ENCODE data around the gene FBXL14. TPM values are rescaled to one million over a fixed set of nuclear protein-coding genes. Genes with fewer than 3 reads are reported as not detected.

FBXL14 gene, protein sequence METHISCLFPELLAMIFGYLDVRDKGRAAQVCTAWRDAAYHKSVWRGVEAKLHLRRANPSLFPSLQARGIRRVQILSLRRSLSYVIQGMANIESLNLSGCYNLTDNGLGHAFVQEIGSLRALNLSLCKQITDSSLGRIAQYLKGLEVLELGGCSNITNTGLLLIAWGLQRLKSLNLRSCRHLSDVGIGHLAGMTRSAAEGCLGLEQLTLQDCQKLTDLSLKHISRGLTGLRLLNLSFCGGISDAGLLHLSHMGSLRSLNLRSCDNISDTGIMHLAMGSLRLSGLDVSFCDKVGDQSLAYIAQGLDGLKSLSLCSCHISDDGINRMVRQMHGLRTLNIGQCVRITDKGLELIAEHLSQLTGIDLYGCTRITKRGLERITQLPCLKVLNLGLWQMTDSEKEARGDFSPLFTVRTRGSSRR
- 10 to 100 TPM in 3 of 4 donors, 1 to 10 TPM in 1; 1.5 to 17.4 (median 13.5) TPM for total RNA-seq

DNA sequence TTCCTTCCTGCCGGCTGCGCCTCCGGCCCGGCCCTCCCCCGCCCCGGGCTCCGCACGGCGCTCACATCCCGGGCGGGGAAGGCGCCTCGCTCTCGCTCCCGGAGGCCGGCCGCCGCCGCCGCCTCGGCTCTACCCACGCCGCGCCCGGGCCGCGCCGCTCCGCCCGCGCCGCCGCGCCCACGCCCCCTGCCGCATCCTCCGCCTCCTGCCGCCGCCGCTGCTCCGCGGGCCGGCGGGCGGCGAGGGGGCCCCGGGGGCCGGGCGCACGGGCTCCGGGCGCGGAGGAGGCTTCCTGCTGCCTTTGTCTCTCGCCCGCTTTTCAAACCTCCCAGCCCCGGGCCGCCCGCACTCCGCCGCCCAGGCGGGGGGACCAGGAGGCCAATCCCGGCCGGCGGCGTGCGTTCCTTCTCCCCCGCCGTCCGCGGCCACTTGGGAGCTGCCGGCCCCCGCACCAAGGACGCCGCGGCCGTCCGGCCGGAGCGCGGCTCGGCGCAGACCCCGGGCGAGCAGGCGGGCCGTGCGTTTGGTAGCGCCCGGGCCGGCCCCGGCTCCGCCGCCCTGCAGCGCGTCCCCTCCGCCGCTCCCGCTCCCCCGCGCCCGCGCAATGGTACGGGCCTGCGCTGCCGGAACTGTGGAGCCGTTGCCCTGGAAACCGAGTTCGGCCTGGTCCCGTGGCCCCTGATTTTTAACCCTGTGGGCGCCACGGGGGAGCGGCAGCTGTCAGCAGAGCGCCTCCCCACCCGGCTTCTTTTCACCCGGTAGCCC is at the start of gene FBXL14:
TSS of gene FBXL14 (minus strand) at position 321 of the 765 bp plus-strand sequence. CDS start 515 bp downstream, outside the sequence.
- Histone ChIP-seq H3K27me3 (no peaks in the 10 kb centered on the region), H3K9me3 (no peaks in the 10 kb centered on the region), H3K4me3 (peak within 1 kb of the TSS; percentile 67 to 91), H3K36me3 (no peaks in the 10 kb centered on the region), H3K4me1 (peaks cover 6 to 8% of the 10 kb centered on the region in 2 donors), H3K27ac (peak within 1 kb of the TSS; percentile 86 to 99)
- TF ChIP-seq, protein P1, sequence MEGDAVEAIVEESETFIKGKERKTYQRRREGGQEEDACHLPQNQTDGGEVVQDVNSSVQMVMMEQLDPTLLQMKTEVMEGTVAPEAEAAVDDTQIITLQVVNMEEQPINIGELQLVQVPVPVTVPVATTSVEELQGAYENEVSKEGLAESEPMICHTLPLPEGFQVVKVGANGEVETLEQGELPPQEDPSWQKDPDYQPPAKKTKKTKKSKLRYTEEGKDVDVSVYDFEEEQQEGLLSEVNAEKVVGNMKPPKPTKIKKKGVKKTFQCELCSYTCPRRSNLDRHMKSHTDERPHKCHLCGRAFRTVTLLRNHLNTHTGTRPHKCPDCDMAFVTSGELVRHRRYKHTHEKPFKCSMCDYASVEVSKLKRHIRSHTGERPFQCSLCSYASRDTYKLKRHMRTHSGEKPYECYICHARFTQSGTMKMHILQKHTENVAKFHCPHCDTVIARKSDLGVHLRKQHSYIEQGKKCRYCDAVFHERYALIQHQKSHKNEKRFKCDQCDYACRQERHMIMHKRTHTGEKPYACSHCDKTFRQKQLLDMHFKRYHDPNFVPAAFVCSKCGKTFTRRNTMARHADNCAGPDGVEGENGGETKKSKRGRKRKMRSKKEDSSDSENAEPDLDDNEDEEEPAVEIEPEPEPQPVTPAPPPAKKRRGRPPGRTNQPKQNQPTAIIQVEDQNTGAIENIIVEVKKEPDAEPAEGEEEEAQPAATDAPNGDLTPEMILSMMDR (IDR thresholded peaks at IDR 0.05) = peak in 1 of 4 experiments; percentile 20
- TF ChIP-seq POLR2A (IDR thresholded peaks at IDR 0.05) = peak; percentile 61 to 65
- intact Hi-C loops (cut with DNase I; ENCODE audit: low total_unique reads) = no loop called here
- DNase-seq = peak; percentile 89 to 90

DNA sequence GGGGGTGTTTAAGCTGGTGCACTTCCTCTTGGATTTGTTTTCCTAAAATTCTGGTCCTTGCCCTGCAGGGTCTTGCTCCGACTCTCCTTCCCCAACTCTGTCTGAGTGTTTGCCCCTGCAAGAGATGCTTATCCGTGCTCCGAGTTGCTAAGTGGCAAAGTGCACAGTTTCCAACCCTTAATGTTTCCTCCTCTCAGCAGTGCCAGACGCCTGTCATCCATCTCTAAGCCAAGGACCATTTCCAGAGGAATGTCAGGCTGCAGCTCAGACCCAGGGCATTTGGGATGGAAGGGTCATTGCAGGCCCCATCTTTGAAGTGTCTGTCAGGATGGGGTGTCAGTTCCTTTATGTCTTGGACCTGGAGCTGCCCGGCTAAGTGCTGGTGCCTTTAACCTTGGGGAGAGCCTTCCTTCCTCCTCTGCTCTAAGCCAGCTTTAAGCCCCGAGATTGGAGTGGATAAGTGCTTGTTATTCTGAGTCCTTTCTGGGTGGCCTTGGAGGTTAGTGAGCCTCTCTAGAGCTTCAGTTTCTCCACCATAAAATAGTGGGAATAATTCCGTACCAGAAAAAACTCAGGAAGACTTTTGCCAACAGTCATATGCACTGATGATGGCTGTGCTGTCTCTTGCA is 49.6 kb upstream of the FBXL14 start:
- Histone ChIP-seq H3K9me3 (no peaks in the 10 kb centered on the region), H3K27ac (no peak overlapping the region), H3K36me3 (no peaks in the 10 kb centered on the region), H3K27me3 (no peaks in the 10 kb centered on the region), H3K4me3 (no peak overlapping the region), H3K4me1 (no peaks in the 10 kb centered on the region)
- intact Hi-C loops (cut with DNase I; ENCODE audit: low total_unique reads) = no loop called here
- no peak for DNase-seq
- TF ChIP-seq, protein P1 (IDR thresholded peaks at IDR 0.05) = no peak
- no peak for TF ChIP-seq POLR2A (IDR thresholded peaks at IDR 0.05)

DNA sequence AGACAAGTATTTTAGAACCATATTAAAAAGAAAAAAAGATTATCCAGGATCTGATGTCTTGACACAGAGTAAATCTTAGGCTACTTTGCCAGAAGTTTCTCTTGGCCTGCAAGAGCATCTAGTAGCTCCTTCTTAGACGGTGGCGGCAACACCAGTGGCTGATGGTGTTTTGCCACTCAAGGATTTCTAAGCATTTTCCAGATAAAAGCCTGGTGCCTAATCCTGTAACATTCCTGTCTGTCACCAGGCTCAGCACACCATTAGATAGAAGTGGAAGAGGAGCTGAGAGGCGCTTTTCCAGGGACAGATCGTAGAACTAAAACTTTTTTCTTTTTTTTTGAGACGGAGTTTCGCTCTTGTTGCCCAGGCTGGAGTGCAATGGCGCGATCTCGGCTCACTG is 48.7 kb upstream of the FBXL14 start:
- H3K27ac ChIP-seq = no peak overlapping the region
- H3K36me3 ChIP-seq = no peaks in the 10 kb centered on the region
- no peaks in the 10 kb centered on the region for H3K27me3 ChIP-seq
- no peaks in the 10 kb centered on the region for H3K9me3 ChIP-seq
- H3K4me1 ChIP-seq = no peaks in the 10 kb centered on the region
- DNase-seq = no peak
- H3K4me3 ChIP-seq = no peak overlapping the region
- TF ChIP-seq, protein P1 (IDR thresholded peaks at IDR 0.05) = no peak
- TF ChIP-seq POLR2A (IDR thresholded peaks at IDR 0.05) = no peak
- intact Hi-C loops (cut with DNase I; ENCODE audit: low total_unique reads) = no loop called here

DNA sequence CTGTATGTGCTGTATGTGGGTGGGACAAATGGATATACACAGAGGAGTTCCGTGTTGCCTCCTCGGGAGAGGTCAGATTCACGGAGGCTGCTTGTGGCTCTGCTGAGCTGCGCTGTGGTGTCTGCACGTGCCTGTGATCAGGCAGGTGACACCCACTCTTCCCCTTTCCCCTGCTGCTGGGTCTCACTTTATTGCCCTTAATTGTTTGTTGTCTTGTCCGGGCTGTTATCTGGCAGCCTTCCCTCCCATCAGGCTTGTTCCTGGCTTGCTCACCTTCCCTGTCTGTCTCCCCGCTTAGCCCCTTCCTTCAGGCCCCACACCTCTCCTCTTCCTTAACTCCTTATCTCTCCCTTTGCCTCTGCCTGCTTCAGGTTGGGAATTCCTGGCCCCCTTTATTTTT is 48.1 kb upstream of the FBXL14 start:
- intact Hi-C loops (cut with DNase I; ENCODE audit: low total_unique reads) = no loop called here
- no peaks in the 10 kb centered on the region for H3K9me3 ChIP-seq
- H3K36me3 ChIP-seq = no peaks in the 10 kb centered on the region
- no peaks in the 10 kb centered on the region for H3K4me1 ChIP-seq
- no peaks in the 10 kb centered on the region for H3K27me3 ChIP-seq
- H3K27ac ChIP-seq = no peak overlapping the region
- no peak for DNase-seq
- no peak overlapping the region for H3K4me3 ChIP-seq
- no peak for TF ChIP-seq POLR2A (IDR thresholded peaks at IDR 0.05)
- TF ChIP-seq, protein P1 (IDR thresholded peaks at IDR 0.05) = no peak
